Measurements from ENCODE around the gene CPVL.

GRCh38 chr7:29086545-29086944 lies 59.8 kb downstream of the CPVL start:
- TF ChIP-seq POLR2A (IDR thresholded peaks at IDR 0.05) (no peak), CTCF (IDR thresholded peaks at IDR 0.05) (no peak)
